ENCODE measurements around the gene PCDHGC5. TPM values are rescaled to one million over a fixed set of nuclear protein-coding genes. Genes with fewer than 3 reads are reported as not detected.
A peak's percentile ranks its signal among the peaks of the same experiment; 100 is the strongest.

The PCDHGC5 gene
- total RNA-seq, 1 donor from 2014 or later = 0.26 TPM

DNA sequence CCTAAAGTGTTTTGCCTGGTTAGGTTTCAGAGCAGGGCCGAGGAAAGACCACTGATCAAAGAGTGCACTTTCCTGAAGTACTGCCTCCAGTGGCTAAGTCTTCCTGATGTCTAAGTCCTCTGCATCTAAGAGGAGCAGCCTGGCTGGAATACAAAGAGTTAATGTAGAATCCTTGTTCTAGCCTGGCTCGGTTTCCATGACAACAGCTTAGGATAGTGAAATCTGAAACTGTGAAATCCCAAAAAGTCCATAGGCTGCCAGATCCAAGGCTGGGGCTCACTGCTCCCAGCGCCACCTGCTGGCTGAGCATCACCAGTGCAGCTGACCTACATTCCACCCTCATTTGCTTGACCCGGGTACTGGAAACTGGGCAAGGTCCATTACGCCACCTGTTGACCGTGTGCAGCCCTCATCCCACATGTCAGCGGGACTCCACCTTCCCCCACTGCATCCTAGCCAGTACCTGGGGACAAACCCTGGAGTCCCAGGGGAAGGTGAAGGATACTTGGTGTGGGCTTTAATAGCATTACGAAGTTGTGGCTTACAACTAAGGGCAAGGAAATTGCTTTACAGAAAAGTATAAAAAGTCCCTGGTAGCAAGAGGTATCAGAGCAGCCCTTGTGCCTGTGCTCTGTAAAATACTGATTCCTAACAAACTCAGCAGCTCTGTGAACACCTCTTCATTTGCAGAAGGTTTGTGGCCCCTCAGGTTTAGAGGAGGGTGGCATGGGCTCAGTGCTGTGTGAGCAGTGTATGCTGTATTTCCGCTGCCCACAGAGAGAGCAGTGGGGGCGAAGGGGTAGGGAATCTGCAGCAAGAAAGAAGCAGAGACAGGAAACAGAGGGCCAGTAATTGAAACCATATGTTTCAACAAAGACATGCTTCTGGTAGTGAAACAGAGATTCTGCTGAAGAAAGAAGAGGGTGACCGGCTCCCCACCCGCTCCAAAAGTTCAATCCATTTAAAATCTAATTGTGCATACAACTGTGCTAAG, 36.0 kb downstream of the PCDHGC5 start:
- Histone ChIP-seq H3K27me3 (ENCODE audit: control insufficient read depth, insufficient read depth, low read length) (no peaks in the 10 kb centered on the region), H3K4me3 (ENCODE audit: low read depth, low read length) (no peak overlapping the region), H3K36me3 (ENCODE audit: control insufficient read depth, insufficient read depth, low read length) (peaks cover 21% of the 10 kb centered on the region)
- peak; percentile 83 for DNase-seq (ENCODE audit: low read depth)
- peak; percentile 99 for TF ChIP-seq CTCF (IDR thresholded peaks at IDR 0.05; ENCODE audit: insufficient read depth, low read length, severe bottlenecking)
- FAIRE-seq = peak; percentile 96

DNA sequence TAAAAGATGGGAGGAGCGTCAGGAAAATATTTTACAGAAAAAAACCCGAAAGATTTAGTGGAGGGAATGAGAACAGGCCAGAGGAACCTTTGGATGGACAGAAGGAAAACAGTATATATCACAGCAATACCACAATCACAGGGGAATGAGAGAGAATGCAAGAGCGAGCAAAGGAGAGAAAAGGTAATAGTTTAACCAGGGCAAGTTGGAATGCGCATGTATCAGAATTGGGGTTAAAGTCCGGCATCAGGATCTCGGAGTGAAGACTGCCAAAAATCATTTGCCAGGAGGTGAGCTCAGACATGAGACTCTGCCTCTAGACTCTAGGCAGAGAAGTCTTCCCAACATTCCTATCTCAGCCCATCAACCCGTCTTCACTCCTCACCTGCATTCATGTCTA, 36.8 kb downstream of the PCDHGC5 start:
- Histone ChIP-seq H3K36me3 (ENCODE audit: control insufficient read depth, insufficient read depth, low read length) (peaks cover 21% of the 10 kb centered on the region), H3K27me3 (ENCODE audit: control insufficient read depth, insufficient read depth, low read length) (no peaks in the 10 kb centered on the region), H3K4me3 (ENCODE audit: low read depth, low read length) (no peak overlapping the region)
- no peak for DNase-seq (ENCODE audit: low read depth)
- no peak for TF ChIP-seq CTCF (IDR thresholded peaks at IDR 0.05; ENCODE audit: insufficient read depth, low read length, severe bottlenecking)
- no peak for FAIRE-seq

DNA sequence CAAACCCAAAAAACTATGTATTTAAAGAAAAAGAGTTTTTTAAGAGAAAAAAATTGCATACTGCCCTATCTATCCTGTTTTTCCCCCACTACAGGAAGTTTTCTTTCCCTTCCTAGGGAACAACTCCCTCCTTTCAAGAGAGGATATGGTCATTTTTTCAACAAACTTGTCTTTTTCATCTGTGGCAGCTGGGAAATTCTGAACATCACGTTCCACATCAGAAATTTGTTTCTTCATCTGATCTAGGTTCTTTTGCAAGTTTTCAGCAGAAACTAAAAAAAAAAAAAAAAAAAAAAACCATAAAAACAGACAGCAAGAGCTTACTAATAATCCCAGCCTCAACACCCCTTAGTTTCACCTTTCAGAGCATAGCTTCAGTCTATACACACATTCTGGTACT, 38.5 kb downstream of the PCDHGC5 start:
- DNase-seq (ENCODE audit: low read depth) (no peak), FAIRE-seq (no peak)
- peaks cover 25% of the 10 kb centered on the region for H3K36me3 ChIP-seq (ENCODE audit: control insufficient read depth, insufficient read depth, low read length)
- no peaks in the 10 kb centered on the region for H3K27me3 ChIP-seq (ENCODE audit: control insufficient read depth, insufficient read depth, low read length)
- TF ChIP-seq CTCF (IDR thresholded peaks at IDR 0.05; ENCODE audit: insufficient read depth, low read length, severe bottlenecking) = no peak
- no peak overlapping the region for H3K4me3 ChIP-seq (ENCODE audit: low read depth, low read length)

GRCh38 chr5:141528291-141528984, 39.6 kb downstream of the PCDHGC5 start:
- FAIRE-seq (no peak), DNase-seq (ENCODE audit: low read depth) (peak; percentile 21)
- H3K27me3 ChIP-seq (ENCODE audit: control insufficient read depth, insufficient read depth, low read length) = no peaks in the 10 kb centered on the region
- H3K36me3 ChIP-seq (ENCODE audit: control insufficient read depth, insufficient read depth, low read length) = peaks cover 20% of the 10 kb centered on the region
- H3K4me3 ChIP-seq (ENCODE audit: low read depth, low read length) = no peak overlapping the region
- TF ChIP-seq CTCF (IDR thresholded peaks at IDR 0.05; ENCODE audit: insufficient read depth, low read length, severe bottlenecking) = no peak

GRCh38 chr5:141529002-141529401, 40.1 kb downstream of the PCDHGC5 start:
- DNase-seq (ENCODE audit: low read depth) (peak; percentile 40), FAIRE-seq (no peak)
- no peak for TF ChIP-seq CTCF (IDR thresholded peaks at IDR 0.05; ENCODE audit: insufficient read depth, low read length, severe bottlenecking)
- peaks cover 20% of the 10 kb centered on the region for H3K36me3 ChIP-seq (ENCODE audit: control insufficient read depth, insufficient read depth, low read length)
- H3K27me3 ChIP-seq (ENCODE audit: control insufficient read depth, insufficient read depth, low read length) = no peaks in the 10 kb centered on the region
- H3K4me3 ChIP-seq (ENCODE audit: low read depth, low read length) = no peak overlapping the region
